ENCODE results near the gene ID3. TPM values are rescaled to one million over a fixed set of nuclear protein-coding genes. Genes with fewer than 3 reads are reported as not detected.
A peak's percentile ranks its signal among the peaks of the same experiment; 100 is the strongest.

The ID3 gene
- total and polyA plus RNA-seq, 9 of the 15 experiments (the other 6 are each of a cell fraction or from before 2014, with no cell fraction given): 6.8 to 59.8 (median 23.5) TPM

DNA sequence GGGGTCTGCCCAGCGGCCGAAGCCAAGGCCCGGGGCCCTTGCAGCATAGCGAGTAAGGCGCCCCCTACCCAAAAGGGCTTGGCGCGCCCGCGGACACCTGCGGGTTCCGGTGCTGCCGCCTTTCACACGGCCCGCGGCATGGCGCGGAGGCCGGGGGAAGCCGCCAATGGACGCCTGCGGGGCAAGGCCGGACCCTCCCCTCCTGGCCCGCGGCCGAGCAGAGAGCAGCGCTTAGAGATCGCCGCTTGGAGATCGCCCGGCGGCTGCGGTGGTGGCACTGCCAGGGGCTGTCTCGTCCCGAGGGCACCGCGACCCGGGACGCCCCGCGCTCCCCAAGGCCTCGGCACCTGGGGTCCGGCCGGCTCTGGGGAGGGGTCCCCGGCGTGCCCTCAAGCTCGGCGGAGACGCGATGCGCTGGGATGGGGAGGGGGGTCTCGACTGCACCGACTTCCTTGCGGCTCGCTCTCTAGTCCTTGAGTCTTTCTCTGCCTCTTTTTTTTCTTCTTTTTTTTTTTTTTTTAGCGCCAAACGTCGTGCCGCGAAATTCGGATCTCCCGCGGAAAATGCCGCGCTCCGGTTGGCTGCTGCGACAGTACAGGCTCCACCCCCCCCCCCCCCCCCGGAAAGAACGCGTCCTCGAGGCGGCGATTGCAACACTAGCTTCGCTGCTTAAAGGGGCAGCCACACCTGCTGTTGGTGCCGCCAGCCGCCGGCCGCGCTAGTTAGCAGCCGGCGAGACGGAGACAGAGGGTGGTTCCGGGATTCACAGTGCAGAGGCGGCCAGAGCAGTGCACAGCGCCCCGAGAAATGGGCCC is 28.3 kb downstream of the ID3 start, which contains the start of gene E2F2 (continued):
- TF ChIP-seq, protein P1, sequence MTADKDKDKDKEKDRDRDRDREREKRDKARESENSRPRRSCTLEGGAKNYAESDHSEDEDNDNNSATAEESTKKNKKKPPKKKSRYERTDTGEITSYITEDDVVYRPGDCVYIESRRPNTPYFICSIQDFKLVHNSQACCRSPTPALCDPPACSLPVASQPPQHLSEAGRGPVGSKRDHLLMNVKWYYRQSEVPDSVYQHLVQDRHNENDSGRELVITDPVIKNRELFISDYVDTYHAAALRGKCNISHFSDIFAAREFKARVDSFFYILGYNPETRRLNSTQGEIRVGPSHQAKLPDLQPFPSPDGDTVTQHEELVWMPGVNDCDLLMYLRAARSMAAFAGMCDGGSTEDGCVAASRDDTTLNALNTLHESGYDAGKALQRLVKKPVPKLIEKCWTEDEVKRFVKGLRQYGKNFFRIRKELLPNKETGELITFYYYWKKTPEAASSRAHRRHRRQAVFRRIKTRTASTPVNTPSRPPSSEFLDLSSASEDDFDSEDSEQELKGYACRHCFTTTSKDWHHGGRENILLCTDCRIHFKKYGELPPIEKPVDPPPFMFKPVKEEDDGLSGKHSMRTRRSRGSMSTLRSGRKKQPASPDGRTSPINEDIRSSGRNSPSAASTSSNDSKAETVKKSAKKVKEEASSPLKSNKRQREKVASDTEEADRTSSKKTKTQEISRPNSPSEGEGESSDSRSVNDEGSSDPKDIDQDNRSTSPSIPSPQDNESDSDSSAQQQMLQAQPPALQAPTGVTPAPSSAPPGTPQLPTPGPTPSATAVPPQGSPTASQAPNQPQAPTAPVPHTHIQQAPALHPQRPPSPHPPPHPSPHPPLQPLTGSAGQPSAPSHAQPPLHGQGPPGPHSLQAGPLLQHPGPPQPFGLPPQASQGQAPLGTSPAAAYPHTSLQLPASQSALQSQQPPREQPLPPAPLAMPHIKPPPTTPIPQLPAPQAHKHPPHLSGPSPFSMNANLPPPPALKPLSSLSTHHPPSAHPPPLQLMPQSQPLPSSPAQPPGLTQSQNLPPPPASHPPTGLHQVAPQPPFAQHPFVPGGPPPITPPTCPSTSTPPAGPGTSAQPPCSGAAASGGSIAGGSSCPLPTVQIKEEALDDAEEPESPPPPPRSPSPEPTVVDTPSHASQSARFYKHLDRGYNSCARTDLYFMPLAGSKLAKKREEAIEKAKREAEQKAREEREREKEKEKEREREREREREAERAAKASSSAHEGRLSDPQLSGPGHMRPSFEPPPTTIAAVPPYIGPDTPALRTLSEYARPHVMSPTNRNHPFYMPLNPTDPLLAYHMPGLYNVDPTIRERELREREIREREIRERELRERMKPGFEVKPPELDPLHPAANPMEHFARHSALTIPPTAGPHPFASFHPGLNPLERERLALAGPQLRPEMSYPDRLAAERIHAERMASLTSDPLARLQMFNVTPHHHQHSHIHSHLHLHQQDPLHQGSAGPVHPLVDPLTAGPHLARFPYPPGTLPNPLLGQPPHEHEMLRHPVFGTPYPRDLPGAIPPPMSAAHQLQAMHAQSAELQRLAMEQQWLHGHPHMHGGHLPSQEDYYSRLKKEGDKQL (CRISPR knock-in tag; IDR thresholded peaks at IDR 0.05; ENCODE audit: borderline replicate concordance): no peak
- TF ChIP-seq, protein P2, sequence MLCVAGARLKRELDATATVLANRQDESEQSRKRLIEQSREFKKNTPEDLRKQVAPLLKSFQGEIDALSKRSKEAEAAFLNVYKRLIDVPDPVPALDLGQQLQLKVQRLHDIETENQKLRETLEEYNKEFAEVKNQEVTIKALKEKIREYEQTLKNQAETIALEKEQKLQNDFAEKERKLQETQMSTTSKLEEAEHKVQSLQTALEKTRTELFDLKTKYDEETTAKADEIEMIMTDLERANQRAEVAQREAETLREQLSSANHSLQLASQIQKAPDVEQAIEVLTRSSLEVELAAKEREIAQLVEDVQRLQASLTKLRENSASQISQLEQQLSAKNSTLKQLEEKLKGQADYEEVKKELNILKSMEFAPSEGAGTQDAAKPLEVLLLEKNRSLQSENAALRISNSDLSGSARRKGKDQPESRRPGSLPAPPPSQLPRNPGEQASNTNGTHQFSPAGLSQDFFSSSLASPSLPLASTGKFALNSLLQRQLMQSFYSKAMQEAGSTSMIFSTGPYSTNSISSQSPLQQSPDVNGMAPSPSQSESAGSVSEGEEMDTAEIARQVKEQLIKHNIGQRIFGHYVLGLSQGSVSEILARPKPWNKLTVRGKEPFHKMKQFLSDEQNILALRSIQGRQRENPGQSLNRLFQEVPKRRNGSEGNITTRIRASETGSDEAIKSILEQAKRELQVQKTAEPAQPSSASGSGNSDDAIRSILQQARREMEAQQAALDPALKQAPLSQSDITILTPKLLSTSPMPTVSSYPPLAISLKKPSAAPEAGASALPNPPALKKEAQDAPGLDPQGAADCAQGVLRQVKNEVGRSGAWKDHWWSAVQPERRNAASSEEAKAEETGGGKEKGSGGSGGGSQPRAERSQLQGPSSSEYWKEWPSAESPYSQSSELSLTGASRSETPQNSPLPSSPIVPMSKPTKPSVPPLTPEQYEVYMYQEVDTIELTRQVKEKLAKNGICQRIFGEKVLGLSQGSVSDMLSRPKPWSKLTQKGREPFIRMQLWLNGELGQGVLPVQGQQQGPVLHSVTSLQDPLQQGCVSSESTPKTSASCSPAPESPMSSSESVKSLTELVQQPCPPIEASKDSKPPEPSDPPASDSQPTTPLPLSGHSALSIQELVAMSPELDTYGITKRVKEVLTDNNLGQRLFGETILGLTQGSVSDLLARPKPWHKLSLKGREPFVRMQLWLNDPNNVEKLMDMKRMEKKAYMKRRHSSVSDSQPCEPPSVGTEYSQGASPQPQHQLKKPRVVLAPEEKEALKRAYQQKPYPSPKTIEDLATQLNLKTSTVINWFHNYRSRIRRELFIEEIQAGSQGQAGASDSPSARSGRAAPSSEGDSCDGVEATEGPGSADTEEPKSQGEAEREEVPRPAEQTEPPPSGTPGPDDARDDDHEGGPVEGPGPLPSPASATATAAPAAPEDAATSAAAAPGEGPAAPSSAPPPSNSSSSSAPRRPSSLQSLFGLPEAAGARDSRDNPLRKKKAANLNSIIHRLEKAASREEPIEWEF (CRISPR knock-in tag; IDR thresholded peaks at IDR 0.05): no peak
- TF ChIP-seq, protein P3, sequence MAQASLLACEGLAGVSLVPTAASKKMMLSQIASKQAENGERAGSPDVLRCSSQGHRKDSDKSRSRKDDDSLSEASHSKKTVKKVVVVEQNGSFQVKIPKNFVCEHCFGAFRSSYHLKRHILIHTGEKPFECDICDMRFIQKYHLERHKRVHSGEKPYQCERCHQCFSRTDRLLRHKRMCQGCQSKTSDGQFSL (CRISPR knock-in tag; IDR thresholded peaks at IDR 0.05): peak; percentile 92
- TF ChIP-seq, protein P3 (tag; IDR thresholded peaks at IDR 0.05): peak in 1 of 2 experiments; percentile 96; a peak in 2 of 4 replicates
- no peak for TF ChIP-seq HMG20A (CRISPR knock-in tag; conservative IDR thresholded peaks at IDR 0.05)
- TF ChIP-seq TAL1 (IDR thresholded peaks at IDR 0.05): no peak
- TF ChIP-seq ZBTB17 (CRISPR knock-in tag; IDR thresholded peaks at IDR 0.05): no peak
- TF ChIP-seq NR2F6 (CRISPR knock-in tag; IDR thresholded peaks at IDR 0.05): no peak
- TF ChIP-seq HDAC1 (IDR thresholded peaks at IDR 0.05): peak in 1 of 2 experiments; percentile 68; a peak in 2 of 4 replicates
- peak; percentile 82; the same call in 1 of the 2 replicates for TF ChIP-seq RBM34 (IDR thresholded peaks at IDR 0.05; ENCODE audit: borderline replicate concordance, insufficient read depth, low read length)
- TF ChIP-seq ZFX (CRISPR knock-in tag; IDR thresholded peaks at IDR 0.05): peak; percentile 77
- TF ChIP-seq ZNF707 (CRISPR knock-in tag; conservative IDR thresholded peaks at IDR 0.05): no peak
- TF ChIP-seq, protein P4, sequence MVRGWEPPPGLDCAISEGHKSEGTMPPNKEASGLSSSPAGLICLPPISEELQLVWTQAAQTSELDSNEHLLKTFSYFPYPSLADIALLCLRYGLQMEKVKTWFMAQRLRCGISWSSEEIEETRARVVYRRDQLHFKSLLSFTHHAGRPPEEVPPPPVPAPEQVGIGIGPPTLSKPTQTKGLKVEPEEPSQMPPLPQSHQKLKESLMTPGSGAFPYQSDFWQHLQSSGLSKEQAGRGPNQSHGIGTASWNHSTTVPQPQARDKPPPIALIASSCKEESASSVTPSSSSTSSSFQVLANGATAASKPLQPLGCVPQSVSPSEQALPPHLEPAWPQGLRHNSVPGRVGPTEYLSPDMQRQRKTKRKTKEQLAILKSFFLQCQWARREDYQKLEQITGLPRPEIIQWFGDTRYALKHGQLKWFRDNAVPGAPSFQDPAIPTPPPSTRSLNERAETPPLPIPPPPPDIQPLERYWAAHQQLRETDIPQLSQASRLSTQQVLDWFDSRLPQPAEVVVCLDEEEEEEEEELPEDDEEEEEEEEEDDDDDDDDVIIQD (CRISPR knock-in tag; IDR thresholded peaks at IDR 0.05): no peak
